Ovary (tissue), 9 donors: ENCODE results near the gene NHLH1. TPM values are rescaled to one million over a fixed set of nuclear protein-coding genes. Genes with fewer than 3 reads are reported as not detected.

Experiments used
- DNase-seq, 5 donors: peaks; one replicate each; pipeline ENCODE4 v3.0.0-alpha.2; 2019 to 2020
- H3K27ac ChIP-seq, 2 donors: fragments of 200-600 bp; one replicate each; pipeline versions ENCODE4 v1.5.1 to v1.8.0; 2019 to 2022
- H3K27me3 ChIP-seq: fragments of 200-600 bp; one replicate; pipeline ENCODE4 v1.8.0; 2022
- H3K36me3 ChIP-seq: fragments of 200-600 bp; sonication (generic); one replicate; pipeline ENCODE4 v1.5.1; 2019
- H3K4me1 ChIP-seq: one replicate; pipeline ENCODE4 v1.8.1; 2013; ENCODE audit warnings: mild to moderate bottlenecking, moderate library complexity; ENCODE audit not compliant: insufficient read depth
- H3K4me3 ChIP-seq: fragments of 200-600 bp; sonication (generic); one replicate; pipeline ENCODE4 v1.5.1; 2017
- H3K9me3 ChIP-seq, 2 donors: fragments of 200-600 bp in 1 of 2; sonication (generic) in 1 of 2; one replicate each; pipeline versions ENCODE4 v1.5.1 to v1.8.1; 2013 to 2019; ENCODE audit warnings: mild to moderate bottlenecking in 1 of 2, moderate library complexity in 1 of 2
- EP300 ChIP-seq: sonication (generic); formaldehyde crosslinking; IDR thresholded peaks from one replicate; pipeline ENCODE4 v1.6.1; 2017; ENCODE audit warnings: antibody characterized with exemption
- POLR2A ChIP-seq: fragments of 450-650 bp; IDR thresholded peaks from one replicate; pipeline ENCODE4 v1.6.1; 2017; ENCODE audit warnings: antibody characterized with exemption, mild to moderate bottlenecking, moderate library complexity
- WGBS, 3 donors: extraction: QIAGEN DNeasy Blood & Tissue Kit in 1 of 3; methylation state at CpG; one replicate each; pipeline versions ENCODE4 v1.1.5 to v1.1.7; 2013 to 2017; 5-methylcytosine and 5-hydroxymethylcytosine counted together
- intact Hi-C, 4 donors: fragments of 100-400 bp; cut with DNase I; formaldehyde crosslinking; loops; one replicate each; pipeline versions ENCODE4 v1.11.0 to v1.15.1; 2022 to 2023
- polyA plus RNA-seq, 2 donors: library from polyadenylated mRNA; stranded (reverse); fragments of 200-250 nt in 1 of 2; fragments of 350-450 nt in 1 of 2; fragmentation: Illumina TruSeq in 1 of 2; extraction: RNeasy Lipid Tissue Mini Kit (QIAGEN cat#74804) in 1 of 2; gene quantifications; one replicate each; pipeline ENCODE4 v1.2.3, GENCODE V29; 2013 to 2014
- total RNA-seq, 7 donors: library from RNA; depleted of rRNA in 2 of 7; stranded (reverse); fragments of >200 nt in 2 of 7; fragmentation: NEBNext Ultra II Directional in 3 of 7; extraction: Animal tissue kit (Norgen Biotek cat#: 25700) in 3 of 7; gene quantifications; one replicate each; pipeline versions ENCODE4 v1.1.0 to v1.2.4, GENCODE V29; 2016 to 2023
- TF ChIP-seq, protein P1 (sequence below), 3 donors: fragments of 450-650 bp in 2 of 3; fragments of 200-600 bp in 1 of 3; IDR thresholded peaks; one replicate each; pipeline versions ENCODE4 v1.5.1 to v1.8.0; 2016 to 2022; ENCODE audit warnings: antibody characterized with exemption in 3 of 3, mild to moderate bottlenecking in 1 of 3
- donor health status: DM: no; HTN: no; CAD: no; lungs with moderate emphysema.
- donor health status: DM: no; HTN: no; CAD: no.
- donor health status: Bipolar disorder and iron deficiency.
- donor health status: DM: yes; HTN: yes; CAD: no.
- donor health status: DM: no; HTN: no; CAD: no.
- donor health status: DM: yes; HTN: yes; CAD: no.

Gene NHLH1
- total and polyA plus RNA-seq, 9 donors = 0.02 to 0.20 (median 0.08) TPM; not detected in 4

DNA sequence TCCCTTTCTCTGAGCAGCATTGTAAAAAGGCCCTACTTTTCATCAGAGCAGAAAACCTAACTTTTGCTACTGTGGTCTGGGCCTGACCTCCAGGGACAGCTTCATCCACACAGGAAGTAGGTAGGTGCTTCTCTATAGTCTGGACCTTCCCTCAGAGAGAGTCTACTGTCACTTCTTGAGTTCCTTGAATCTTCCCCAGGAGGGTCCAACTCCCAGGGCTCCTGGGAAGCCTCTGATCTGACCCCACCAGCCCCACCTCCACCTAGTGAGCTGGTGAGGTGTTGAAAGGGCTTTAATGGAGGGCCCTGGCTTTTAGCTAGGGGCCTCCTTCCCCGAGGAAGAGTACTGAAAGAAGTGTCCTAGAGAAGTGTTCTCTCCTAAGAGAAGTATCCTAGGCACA lies 30.8 kb downstream of the NHLH1 start:
- peaks cover 10% of the 10 kb centered on the region for H3K4me1 ChIP-seq
- no peak for TF ChIP-seq POLR2A
- TF ChIP-seq EP300 = no peak
- 33 to 54% (median 38%) methylated on average over 1 of the region's 1 CpG for WGBS, 3 donors
- intact Hi-C loops = no loop called here
- no peak overlapping the region for H3K27ac ChIP-seq
- H3K27me3 ChIP-seq = no peaks in the 10 kb centered on the region
- DNase-seq = no peak
- H3K36me3 ChIP-seq = no peaks in the 10 kb centered on the region
- H3K9me3 ChIP-seq = no peaks in the 10 kb centered on the region
- H3K4me3 ChIP-seq = no peak overlapping the region

DNA sequence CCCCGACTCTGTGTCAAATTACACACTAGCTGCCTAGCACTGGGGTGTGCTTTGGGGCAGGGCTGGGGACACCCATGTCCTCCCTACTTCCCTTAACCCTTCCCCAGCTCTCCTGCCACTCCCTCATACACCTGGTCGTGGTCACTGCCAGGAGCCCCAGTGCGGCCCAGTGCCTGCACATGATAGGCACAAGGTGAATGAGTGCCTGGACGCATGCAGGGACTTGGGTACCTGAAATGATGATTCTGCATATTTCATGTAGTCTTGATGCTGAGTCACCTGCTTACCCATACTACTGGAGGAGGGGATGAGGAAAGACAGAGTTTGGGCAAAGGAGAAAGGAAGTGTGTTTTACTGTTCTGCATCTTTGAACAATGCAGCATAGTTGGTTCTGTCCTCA lies 32.0 kb downstream of the NHLH1 start:
- Histone ChIP-seq H3K9me3 (no peaks in the 10 kb centered on the region), H3K27me3 (no peaks in the 10 kb centered on the region), H3K4me1 (peaks cover 10% of the 10 kb centered on the region), H3K4me3 (no peak overlapping the region), H3K36me3 (no peaks in the 10 kb centered on the region), H3K27ac (no peak overlapping the region)
- WGBS, 3 donors = 69 to 80% (median 78%) methylated on average over 4 of the region's 4 CpGs
- no peak for TF ChIP-seq POLR2A
- TF ChIP-seq, protein P1, sequence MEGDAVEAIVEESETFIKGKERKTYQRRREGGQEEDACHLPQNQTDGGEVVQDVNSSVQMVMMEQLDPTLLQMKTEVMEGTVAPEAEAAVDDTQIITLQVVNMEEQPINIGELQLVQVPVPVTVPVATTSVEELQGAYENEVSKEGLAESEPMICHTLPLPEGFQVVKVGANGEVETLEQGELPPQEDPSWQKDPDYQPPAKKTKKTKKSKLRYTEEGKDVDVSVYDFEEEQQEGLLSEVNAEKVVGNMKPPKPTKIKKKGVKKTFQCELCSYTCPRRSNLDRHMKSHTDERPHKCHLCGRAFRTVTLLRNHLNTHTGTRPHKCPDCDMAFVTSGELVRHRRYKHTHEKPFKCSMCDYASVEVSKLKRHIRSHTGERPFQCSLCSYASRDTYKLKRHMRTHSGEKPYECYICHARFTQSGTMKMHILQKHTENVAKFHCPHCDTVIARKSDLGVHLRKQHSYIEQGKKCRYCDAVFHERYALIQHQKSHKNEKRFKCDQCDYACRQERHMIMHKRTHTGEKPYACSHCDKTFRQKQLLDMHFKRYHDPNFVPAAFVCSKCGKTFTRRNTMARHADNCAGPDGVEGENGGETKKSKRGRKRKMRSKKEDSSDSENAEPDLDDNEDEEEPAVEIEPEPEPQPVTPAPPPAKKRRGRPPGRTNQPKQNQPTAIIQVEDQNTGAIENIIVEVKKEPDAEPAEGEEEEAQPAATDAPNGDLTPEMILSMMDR (IDR thresholded peaks at IDR 0.05) = no peak
- TF ChIP-seq EP300 = no peak
- intact Hi-C loops = no loop called here
- no peak for DNase-seq

DNA sequence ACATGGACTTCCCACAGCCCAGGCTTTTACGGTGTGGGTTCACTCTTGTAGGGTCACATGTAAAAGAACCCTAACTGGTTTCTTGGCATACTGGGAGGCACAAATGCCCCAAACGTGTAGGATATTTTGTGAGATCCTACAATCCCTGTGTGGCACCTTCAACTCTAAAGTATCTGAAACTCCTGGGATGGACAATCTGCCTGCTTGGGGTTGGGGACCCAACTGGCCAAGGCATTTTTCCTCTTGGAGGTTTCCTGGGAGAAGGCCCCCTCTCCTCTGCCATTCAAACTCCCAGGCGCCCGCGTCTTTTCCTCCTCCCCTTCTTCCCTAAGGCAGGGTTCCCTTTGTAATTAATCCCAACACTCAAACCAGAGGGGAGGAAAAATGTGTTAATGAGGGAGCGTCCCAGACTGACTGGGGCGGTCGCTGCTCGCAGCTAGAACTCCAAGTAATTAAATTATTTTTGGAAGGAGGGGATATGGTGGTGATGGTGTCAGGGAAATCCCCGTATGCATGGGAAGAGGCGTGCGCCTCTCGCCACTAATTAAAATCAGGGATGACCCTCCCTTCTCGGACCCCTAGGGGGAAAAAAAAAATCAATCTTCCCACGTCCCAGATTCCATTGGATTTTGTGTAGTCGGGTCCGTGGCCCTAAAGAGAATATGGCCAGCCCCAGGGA lies 32.8 kb downstream of the NHLH1 start:
- peaks cover 10% of the 10 kb centered on the region for H3K4me1 ChIP-seq
- intact Hi-C loops = no loop called here
- H3K9me3 ChIP-seq = no peaks in the 10 kb centered on the region
- peak overlapping the region; percentile 84 for H3K4me3 ChIP-seq
- H3K27me3 ChIP-seq = no peaks in the 10 kb centered on the region
- WGBS, 3 donors = 24 to 30% (median 26%) methylated on average over 17 of the region's 17 CpGs
- no peaks in the 10 kb centered on the region for H3K36me3 ChIP-seq
- TF ChIP-seq EP300 (no peak), POLR2A (no peak)
- TF ChIP-seq, protein P1 (IDR thresholded peaks at IDR 0.05) = no peak
- DNase-seq = no peak
- H3K27ac ChIP-seq = peak overlapping the region in 1 of 2 donors; percentile 85

DNA sequence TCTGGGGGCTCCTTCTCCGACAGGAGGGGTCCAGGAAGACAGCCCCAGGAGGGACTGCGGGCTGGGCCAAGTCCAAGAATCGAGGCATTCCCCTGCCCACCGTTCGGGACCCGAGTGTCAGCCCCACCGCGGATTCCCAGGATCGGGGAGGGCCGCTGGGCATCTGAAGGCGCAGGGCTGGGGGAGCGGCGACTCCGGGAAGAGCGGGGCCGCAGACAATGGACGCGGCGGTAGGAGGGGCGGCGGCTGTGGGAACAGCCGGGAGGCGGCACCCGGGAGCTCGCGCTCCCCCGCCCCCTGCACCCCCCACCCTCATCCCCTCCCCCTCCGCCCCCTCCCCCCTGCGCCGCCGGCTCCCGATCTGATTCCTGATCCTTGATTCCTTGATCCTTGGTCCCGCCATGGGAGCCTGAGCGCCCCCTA lies 33.4 kb downstream of the NHLH1 start, which contains the start of gene VANGL2:
Gene VANGL2, plus strand, starts transcription at position 342 of the 423 bp plus-strand sequence. CDS start 15,274 bp downstream, outside the sequence.
- WGBS, 3 donors = 1 to 3% (median 1%) methylated on average over 27 to 34 of the region's 34 CpGs
- H3K27ac ChIP-seq = peak within 1 kb of the TSS; percentile 43 to 85

More for the DNA sequence above, 33.4 kb downstream of the NHLH1 start, which contains the start of gene VANGL2:
- Histone ChIP-seq H3K9me3 (no peaks in the 10 kb centered on the region), H3K4me1 (peaks cover 10% of the 10 kb centered on the region), H3K4me3 (peak within 1 kb of the TSS; percentile 84), H3K36me3 (no peaks in the 10 kb centered on the region), H3K27me3 (no peaks in the 10 kb centered on the region)
- peak; percentile 83 to 94 (median 92) for DNase-seq
- intact Hi-C loops = no loop called here
- TF ChIP-seq, protein P1 (IDR thresholded peaks at IDR 0.05) = no peak
- TF ChIP-seq EP300 (no peak), POLR2A (no peak)
